GM19193 (cell line): ENCODE measurements around the gene BRMS1.

Experiments used
- POLR2A ChIP-seq: IDR thresholded peaks from 4 replicates; pipeline ENCODE4 v1.6.1; 2011; ENCODE audit not compliant: insufficient read depth, insufficient read length; ENCODE audit errors: extremely low read depth

The BRMS1 gene

GRCh38 chr11:66294626-66295620, 50.0 kb downstream of the BRMS1 start:
- TF ChIP-seq POLR2A: no peak

DNA sequence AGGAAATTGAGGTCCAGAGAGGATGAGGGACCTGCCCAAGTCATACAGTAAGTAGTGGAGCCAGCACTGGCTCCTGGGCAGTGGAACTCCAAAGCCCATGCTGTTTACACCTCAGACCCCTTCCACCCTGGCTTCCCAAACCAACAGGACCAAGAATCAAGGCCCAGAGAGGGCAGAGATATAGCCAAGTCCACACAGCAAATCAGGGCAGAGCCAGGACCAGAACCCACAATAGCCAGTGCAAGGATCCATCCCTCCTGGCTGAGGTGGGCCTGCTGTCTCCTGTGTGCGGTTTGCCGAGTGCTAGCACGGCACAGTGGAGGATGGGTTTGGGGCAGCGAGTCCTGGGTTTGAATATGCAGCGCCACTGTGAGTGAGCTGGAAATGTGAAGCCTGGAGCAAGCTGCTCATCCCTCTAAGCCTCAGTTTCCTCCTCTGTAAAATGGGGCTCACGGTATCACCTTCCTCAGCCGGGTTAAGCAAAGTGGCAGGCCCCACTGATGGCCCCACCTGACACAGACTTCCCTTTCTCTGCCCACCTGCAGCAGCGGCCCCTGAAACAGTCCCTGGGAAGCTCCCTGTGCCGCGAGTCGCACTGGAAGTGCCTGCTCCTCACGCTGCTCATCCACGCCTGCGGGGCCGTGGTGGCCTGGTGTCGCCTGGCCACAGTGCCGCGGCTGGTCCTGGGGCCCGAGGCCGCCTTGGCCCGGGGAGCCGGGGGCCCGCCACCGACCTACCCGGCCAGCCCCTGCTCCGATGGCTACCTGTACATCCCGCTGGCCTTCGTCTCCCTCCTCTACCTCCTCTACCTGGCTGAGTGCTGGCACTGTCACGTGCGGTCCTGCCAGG, 50.9 kb downstream of the BRMS1 start:
- TF ChIP-seq POLR2A: no peak

GRCh38 chr11:66293352-66293751, 51.6 kb downstream of the BRMS1 start:
- TF ChIP-seq POLR2A: no peak

DNA sequence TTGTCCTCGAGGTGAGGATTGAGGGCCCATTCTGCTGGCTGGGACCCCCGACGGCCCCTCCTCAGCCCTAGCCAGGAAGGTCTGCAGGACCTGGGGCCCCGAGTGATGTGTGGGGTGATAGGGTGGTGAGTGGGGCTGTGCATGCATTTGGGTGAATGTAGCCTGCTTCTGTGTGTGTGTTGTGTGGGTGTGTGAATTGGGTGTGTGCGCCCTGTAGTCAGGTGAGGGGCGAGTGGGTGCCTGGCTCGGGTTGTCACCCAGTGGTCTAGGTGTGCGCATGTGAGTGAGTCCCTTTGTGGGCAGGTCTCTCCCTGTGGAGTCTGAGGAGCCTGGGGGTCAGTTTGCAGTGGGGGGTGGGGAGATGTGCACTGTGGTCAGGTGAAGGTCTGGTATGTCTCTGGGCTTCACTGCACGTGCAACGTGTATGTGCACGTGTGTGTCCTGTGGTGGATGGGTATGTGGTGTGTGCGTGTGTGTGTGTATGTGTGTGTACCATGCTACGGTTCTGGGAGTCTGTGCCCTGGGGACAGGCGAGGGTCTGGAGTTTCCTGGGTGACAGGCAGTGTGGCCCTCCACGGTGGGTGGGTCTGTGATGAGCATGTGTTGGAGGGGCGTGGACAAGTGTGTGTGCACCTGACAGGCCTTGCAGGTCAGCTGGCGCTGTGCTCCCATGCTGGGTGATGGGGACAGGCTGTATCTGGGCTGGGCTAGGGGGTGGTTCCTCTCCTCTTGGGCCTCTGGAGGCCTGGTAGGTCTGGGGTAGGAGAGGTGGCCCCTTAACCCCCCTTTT, 52.2 kb downstream of the BRMS1 start:
- TF ChIP-seq POLR2A: no peak

DNA sequence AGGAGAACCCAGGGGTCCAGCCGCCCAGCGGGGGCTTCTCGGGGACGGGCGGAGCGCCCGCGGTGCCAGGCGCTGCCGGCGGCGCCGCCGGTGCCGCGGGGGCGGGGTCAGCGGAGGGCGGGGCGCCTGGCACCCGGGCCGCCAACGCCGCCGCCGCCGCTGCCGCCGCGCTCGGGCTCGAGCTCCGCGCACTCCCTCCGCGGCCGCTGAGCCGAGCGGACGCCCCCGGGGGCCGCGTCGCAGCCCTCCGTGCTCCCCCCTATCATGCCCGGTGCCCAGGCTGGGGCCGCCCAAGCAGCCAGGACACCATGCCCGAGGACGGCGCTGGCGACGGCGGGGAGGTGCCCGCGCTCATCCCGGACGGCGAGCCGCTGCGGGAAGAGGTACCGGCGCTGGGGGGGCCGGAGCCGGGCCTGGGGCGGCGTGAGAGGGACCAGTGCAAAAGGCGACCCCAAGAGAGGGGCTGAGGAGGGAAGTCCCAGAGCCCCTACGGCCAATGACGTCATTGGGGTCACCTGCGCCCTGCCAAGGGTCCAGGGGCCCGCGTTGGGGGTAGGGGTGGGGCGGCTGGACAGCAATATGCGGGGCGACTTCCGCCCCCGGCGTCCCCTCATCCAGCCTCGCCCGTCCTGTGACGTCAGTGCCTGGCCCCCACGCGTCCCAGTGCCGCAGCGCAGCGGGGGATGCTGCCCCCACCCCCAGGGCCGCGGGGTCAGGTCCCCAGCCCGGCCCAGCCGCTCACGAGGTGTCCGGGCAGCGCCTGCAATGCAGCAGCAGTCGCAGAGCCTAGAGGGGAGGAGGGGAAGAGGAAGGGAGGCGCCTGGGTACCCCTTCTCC, 53.0 kb downstream of the BRMS1 start, which contains the start of gene TMEM151A:
TSS of gene TMEM151A (plus strand) at position 189 of the 837 bp plus-strand sequence. CDS start at position 309, 120 bp downstream.
- TF ChIP-seq POLR2A: no peak

- TF ChIP-seq POLR2A: no peak
Measured at GRCh38 chr11:66291303-66291705, 53.6 kb downstream of the BRMS1 start.

- no peak for TF ChIP-seq POLR2A
Measured at GRCh38 chr11:66290330-66290621, 54.6 kb downstream of the BRMS1 start.

- no peak for TF ChIP-seq POLR2A
Measured at GRCh38 chr11:66289548-66290329, 55.2 kb downstream of the BRMS1 start.

- TF ChIP-seq POLR2A: peak; percentile 83
Measured at GRCh38 chr11:66288671-66289547, 56.0 kb downstream of the BRMS1 start, which contains the start of gene YIF1A. Gene YIF1A, minus strand, starts transcription at chr11:66289143. Its CDS starts 158 bp downstream, at chr11:66288985.

DNA sequence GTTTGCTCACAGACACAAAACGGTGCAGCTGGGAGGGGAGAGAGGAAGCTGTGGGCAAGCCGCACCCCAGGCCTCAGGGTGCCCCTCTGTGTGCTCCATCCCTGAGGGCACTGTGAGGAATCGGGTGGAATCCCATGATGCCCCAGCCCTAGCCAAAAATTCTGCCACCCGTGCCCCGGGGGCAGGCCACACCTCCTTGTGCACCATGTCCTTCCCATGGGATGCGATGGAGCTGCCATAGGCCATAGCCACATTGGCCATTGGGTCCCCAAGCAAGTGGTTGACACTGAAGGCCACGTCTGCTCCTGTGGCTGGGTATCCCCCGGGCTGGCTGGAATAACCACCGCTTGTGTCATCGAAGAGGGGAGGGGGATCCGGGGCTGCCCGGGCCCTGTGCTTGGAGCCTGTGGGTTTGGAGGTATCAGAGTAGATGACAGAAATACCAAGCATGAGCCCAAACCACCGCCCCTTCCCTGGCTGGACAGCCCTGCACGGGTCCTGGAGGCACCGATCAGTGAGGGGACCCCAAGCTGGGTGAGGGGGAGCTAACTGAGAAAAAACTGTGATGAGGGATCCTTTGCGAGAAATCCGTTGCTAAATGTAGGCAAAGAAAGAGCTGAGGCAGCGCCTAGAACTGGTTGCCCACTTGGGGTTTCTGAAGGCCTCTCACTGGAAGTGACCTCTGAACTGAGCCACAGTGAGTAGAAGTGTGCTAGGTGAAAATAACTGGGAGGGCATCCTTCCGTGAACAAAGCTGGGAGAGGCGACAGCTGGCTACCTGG, 56.8 kb downstream of the BRMS1 start:
- TF ChIP-seq POLR2A: no peak
